H9 (cell line): Measurements from ENCODE around the gene LINGO1. TPM values are rescaled to one million over a fixed set of nuclear protein-coding genes. Genes with fewer than 3 reads are reported as not detected.
A peak's percentile ranks its signal among the peaks of the same experiment; 100 is the strongest.

Source experiments
- DNase-seq: peaks from one replicate; pipeline ENCODE4 v3.0.0-alpha.2; 2017
- H2AFZ ChIP-seq: one replicate; pipeline ENCODE4 v1.6.1; 2013; ENCODE audit warnings: mild to moderate bottlenecking, low read length, control low read depth, moderate library complexity
- H2AK5ac ChIP-seq: 2 replicates; pipeline ENCODE4 v1.6.1; 2013; ENCODE audit warnings: low read length, control low read depth, mixed read lengths; ENCODE audit not compliant: insufficient read length
- H2BK120ac ChIP-seq: one replicate; pipeline ENCODE4 v1.6.1; 2013; ENCODE audit warnings: low read depth, mild to moderate bottlenecking, low read length, control low read depth, inconsistent platforms; ENCODE audit not compliant: poor library complexity, severe bottlenecking
- H2BK12ac ChIP-seq: 2 replicates; pipeline ENCODE4 v1.6.1; 2013; ENCODE audit warnings: low read length, control low read depth, mixed read lengths, low read depth; ENCODE audit not compliant: insufficient read length
- H2BK15ac ChIP-seq: 2 replicates; pipeline ENCODE4 v1.6.1; 2013; ENCODE audit warnings: low read depth, low read length, control low read depth
- H2BK20ac ChIP-seq: one replicate; pipeline ENCODE4 v1.6.1; 2013; ENCODE audit warnings: low read depth, mild to moderate bottlenecking, low read length, control low read depth, inconsistent platforms; ENCODE audit not compliant: poor library complexity, severe bottlenecking
- H2BK5ac ChIP-seq: 2 replicates; pipeline ENCODE4 v1.6.1; 2013; ENCODE audit warnings: low read length, control low read depth, mixed read lengths; ENCODE audit not compliant: insufficient read length
- H3K14ac ChIP-seq: 2 replicates; pipeline ENCODE4 v1.6.1; 2013; ENCODE audit warnings: low read length, control low read depth; ENCODE audit not compliant: insufficient read depth
- H3K18ac ChIP-seq: 2 replicates; pipeline ENCODE4 v1.6.1; 2013; ENCODE audit warnings: low read depth, mild to moderate bottlenecking, mixed read lengths, low read length, control low read depth; ENCODE audit not compliant: insufficient read length
- H3K23ac ChIP-seq: 2 replicates; pipeline ENCODE4 v1.6.1; 2013; ENCODE audit warnings: low read length, control low read depth, mixed read lengths, low read depth; ENCODE audit not compliant: insufficient read length
- H3K23me2 ChIP-seq: 2 replicates; pipeline ENCODE4 v1.6.1; 2013; ENCODE audit warnings: low read depth, mild to moderate bottlenecking, mixed read lengths, low read length, control low read depth; ENCODE audit not compliant: insufficient read length, poor library complexity, severe bottlenecking
- H3K27ac ChIP-seq: 2 replicates; pipeline ENCODE4 v1.5.1; 2013; ENCODE audit warnings: low read length, control low read depth, mixed read lengths, low read depth; ENCODE audit not compliant: insufficient read length
- H3K27me3 ChIP-seq: 2 replicates; pipeline ENCODE4 v1.6.1; 2013; ENCODE audit warnings: low read length, control low read depth, inconsistent platforms; ENCODE audit not compliant: insufficient read depth
- H3K4ac ChIP-seq: 2 replicates; pipeline ENCODE4 v1.6.1; 2013; ENCODE audit warnings: low read depth, mild to moderate bottlenecking, control low read depth, inconsistent platforms, low read length, moderate library complexity
- H3K4me1 ChIP-seq: 2 replicates; pipeline ENCODE4 v1.6.1; 2013; ENCODE audit warnings: low read length, control low read depth, inconsistent platforms; ENCODE audit not compliant: insufficient read depth
- H3K4me2 ChIP-seq: 2 replicates; pipeline ENCODE4 v1.6.1; 2013; ENCODE audit warnings: low read length, control low read depth, mixed read lengths; ENCODE audit not compliant: insufficient read length, insufficient read depth
- H3K56ac ChIP-seq: 2 replicates; pipeline ENCODE4 v1.6.1; 2013; ENCODE audit warnings: low read depth, mild to moderate bottlenecking, mixed read lengths, low read length, control low read depth; ENCODE audit not compliant: insufficient read length
- H3K79me1 ChIP-seq: 2 replicates; pipeline ENCODE4 v1.6.1; 2013; ENCODE audit warnings: low read depth, mild to moderate bottlenecking, moderate library complexity, low read length, control low read depth, inconsistent platforms; ENCODE audit not compliant: insufficient read depth, poor library complexity, severe bottlenecking
- H3K79me2 ChIP-seq: 2 replicates; pipeline ENCODE4 v1.6.1; 2013; ENCODE audit warnings: low read length, control low read depth, inconsistent platforms; ENCODE audit not compliant: insufficient read depth
- H3K9ac ChIP-seq: 2 replicates; pipeline ENCODE4 v1.6.1; 2013; ENCODE audit warnings: low read length, control low read depth, mixed read lengths; ENCODE audit not compliant: insufficient read length; ENCODE audit errors: extremely low read depth
- H3K9me3 ChIP-seq: one replicate; pipeline ENCODE4 v1.6.1; 2013; ENCODE audit warnings: low read depth, low read length, inconsistent platforms; ENCODE audit not compliant: control insufficient read depth
- H3T11ph ChIP-seq: one replicate; pipeline ENCODE4 v1.6.1; 2013; ENCODE audit warnings: mild to moderate bottlenecking, low read length, control low read depth, inconsistent platforms
- H4K20me1 ChIP-seq: one replicate; pipeline ENCODE4 v1.6.1; 2013; ENCODE audit not compliant: control insufficient read depth, insufficient read length, insufficient read depth
- H4K5ac ChIP-seq: 2 replicates; pipeline ENCODE4 v1.6.1; 2013; ENCODE audit warnings: low read depth, mild to moderate bottlenecking, mixed read lengths, low read length, control low read depth; ENCODE audit not compliant: insufficient read length
- H4K8ac ChIP-seq: replicated peaks from 2 replicates; pipeline ENCODE4 v1.6.1; 2013; ENCODE audit warnings: low read length, control low read depth, mixed read lengths, low read depth; ENCODE audit not compliant: insufficient read length
- H4K91ac ChIP-seq: 2 replicates; pipeline ENCODE4 v1.6.1; 2013; ENCODE audit warnings: low read depth, mild to moderate bottlenecking, moderate library complexity, mixed read lengths, low read length, control low read depth; ENCODE audit not compliant: insufficient read length
- H3K27ac Mint-ChIP-seq, 3 experiments: 2 replicates in 2 of 3; 3 replicates in 1 of 3; pipeline ENCODE4 v1.8.0; 2020 to 2021; ENCODE audit warnings: mixed read lengths in 3 of 3, mild to moderate bottlenecking in 1 of 3, moderate library complexity in 1 of 3
- H3K27me3 Mint-ChIP-seq: 2 replicates; pipeline ENCODE4 v1.8.0; 2021; ENCODE audit warnings: low read depth, mild to moderate bottlenecking, moderate library complexity, mixed read lengths
- H3K36me3 Mint-ChIP-seq, 3 experiments: 2 replicates in 2 of 3; 3 replicates in 1 of 3; pipeline ENCODE4 v1.8.0; 2020 to 2021; ENCODE audit warnings: low read depth in 3 of 3, mixed read lengths in 3 of 3; ENCODE audit not compliant: insufficient read depth in 1 of 3
- H3K4me1 Mint-ChIP-seq, 2 experiments: 2 replicates each; pipeline ENCODE4 v1.8.0; 2020; ENCODE audit warnings: mixed read lengths in 2 of 2
- H3K4me3 Mint-ChIP-seq, 2 experiments: 2 replicates in 1 of 2; 3 replicates in 1 of 2; pipeline ENCODE4 v1.8.0; 2020 to 2021; ENCODE audit warnings: mild to moderate bottlenecking in 2 of 2, mixed read lengths in 2 of 2, moderate library complexity in 1 of 2
- H3K9me3 Mint-ChIP-seq, 2 experiments: 2 replicates in 1 of 2; 3 replicates in 1 of 2; pipeline ENCODE4 v1.8.0; 2020; ENCODE audit warnings: mild to moderate bottlenecking in 2 of 2, mixed read lengths in 2 of 2, moderate library complexity in 1 of 2
- CTCF ChIP-seq: fragments of 200-600 bp; sonication (generic); conservative IDR thresholded peaks from 3 replicates; pipeline ENCODE4 v1.8.0; 2021; ENCODE audit warnings: antibody characterized with exemption, mild to moderate bottlenecking
- WGBS: extraction: QIAGEN DNeasy Blood & Tissue Kit; methylation state at CpG from one replicate; pipeline ENCODE4 v1.1.7; 2013; ENCODE audit warnings: missing lambda C conversion rate, low lambda C conversion rate, mixed read lengths; ENCODE audit not compliant: insufficient read length; ENCODE audit errors: extremely low coverage; 5-methylcytosine and 5-hydroxymethylcytosine counted together
- total RNA-seq: library from RNA; stranded (reverse); gene quantifications from 2 replicates; pipeline ENCODE4 v1.2.1, GENCODE V29; 2021

The LINGO1 gene
- total RNA-seq, 1 experiment from 2014 or later, result 41.6 TPM

GRCh38 chr15:77604973-77605372, 27.7 kb downstream of the LINGO1 start:
- no peak overlapping the region for H4K8ac ChIP-seq
- Mint-ChIP-seq H3K9me3 (no peaks in the 10 kb centered on the region; a peak in 1 of 5 replicates), H3K4me1 (peaks cover 43 to 58% of the 10 kb centered on the region in 2 experiments), H3K27me3 (peaks cover 16% of the 10 kb centered on the region), H3K36me3 (no peaks in the 10 kb centered on the region), H3K4me3 (peak overlapping the region; percentile 61 to 70; a peak in 4 of 5 replicates), H3K27ac (peak overlapping the region in 2 of 3 experiments; percentile 27 to 48; a peak in 1 of 7 replicates)
- H3K27ac ChIP-seq, result no peak overlapping the region
- H4K91ac ChIP-seq, result no peak overlapping the region
- no peaks in the 10 kb centered on the region for H3K79me1 ChIP-seq
- no peak overlapping the region for H3K23ac ChIP-seq
- no peak overlapping the region for H3K18ac ChIP-seq
- no peak overlapping the region for H2BK5ac ChIP-seq
- H3K9me3 ChIP-seq, result no peaks in the 10 kb centered on the region
- H3K14ac ChIP-seq, result no peak overlapping the region
- H2BK15ac ChIP-seq, result no peak overlapping the region
- H3K23me2 ChIP-seq, result no peaks in the 10 kb centered on the region
- H2BK120ac ChIP-seq, result no peak overlapping the region
- no peak overlapping the region for H2AK5ac ChIP-seq
- peak overlapping the region; percentile 13 for H3K4me2 ChIP-seq
- H3K4me1 ChIP-seq, result peaks cover 5% of the 10 kb centered on the region; the same call in 1 of the 2 replicates
- WGBS, result no CpG with 5 or more reads among the region's 2 CpGs
- no peak overlapping the region for H3K4ac ChIP-seq
- H3K9ac ChIP-seq, result no peak overlapping the region
- no peak overlapping the region for H2BK20ac ChIP-seq
- no peak overlapping the region for H3T11ph ChIP-seq
- H3K56ac ChIP-seq, result no peak overlapping the region
- no peak overlapping the region for H2AFZ ChIP-seq
- no peaks in the 10 kb centered on the region for H3K79me2 ChIP-seq
- no peak for TF ChIP-seq CTCF
- no peaks in the 10 kb centered on the region for H3K27me3 ChIP-seq
- no peak for DNase-seq
- H4K5ac ChIP-seq, result no peak overlapping the region
- no peaks in the 10 kb centered on the region for H4K20me1 ChIP-seq
- H2BK12ac ChIP-seq, result no peak overlapping the region
